IPS-18c (cell line): Measurements from ENCODE around the gene MEIS2.
"Not testable (repeated sequence)": the region's sequence is repeated elsewhere in the genome, so short reads cannot be mapped to it uniquely, and the experiment has no call there.

Source experiments
- H3K4me3 ChIP-seq: 2 replicates; pipeline ENCODE4 v1.7.0; 2013; ENCODE audit warnings: low read depth, mild to moderate bottlenecking, low read length, moderate library complexity; ENCODE audit not compliant: insufficient read depth
- H3K9me3 ChIP-seq: one replicate; pipeline ENCODE4 v1.6.1; 2013; ENCODE audit warnings: mild to moderate bottlenecking, low read length, moderate library complexity; ENCODE audit not compliant: control insufficient read depth, insufficient read depth

The MEIS2 gene

DNA sequence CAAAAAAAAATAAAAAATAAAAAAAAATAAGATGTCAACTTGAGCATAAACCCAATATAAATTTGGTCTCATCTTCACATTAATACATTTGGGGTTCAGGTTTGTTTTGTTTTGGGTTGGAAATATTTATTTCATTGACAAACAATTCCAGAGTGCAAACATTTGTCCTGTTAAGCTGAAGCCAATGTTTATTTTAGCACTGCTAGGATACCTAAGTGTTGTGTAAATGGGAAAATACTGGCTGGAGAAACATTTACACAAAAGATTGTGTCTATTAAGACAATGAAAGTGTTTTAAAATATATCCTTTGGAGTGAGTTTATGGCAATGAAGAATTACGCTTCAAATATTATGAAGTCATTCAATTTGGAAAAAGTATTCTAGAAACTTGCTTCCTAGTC, 91.1 kb downstream of the MEIS2 start:
- no peak overlapping the region for H3K4me3 ChIP-seq
- H3K9me3 ChIP-seq: no peaks in the 10 kb centered on the region

DNA sequence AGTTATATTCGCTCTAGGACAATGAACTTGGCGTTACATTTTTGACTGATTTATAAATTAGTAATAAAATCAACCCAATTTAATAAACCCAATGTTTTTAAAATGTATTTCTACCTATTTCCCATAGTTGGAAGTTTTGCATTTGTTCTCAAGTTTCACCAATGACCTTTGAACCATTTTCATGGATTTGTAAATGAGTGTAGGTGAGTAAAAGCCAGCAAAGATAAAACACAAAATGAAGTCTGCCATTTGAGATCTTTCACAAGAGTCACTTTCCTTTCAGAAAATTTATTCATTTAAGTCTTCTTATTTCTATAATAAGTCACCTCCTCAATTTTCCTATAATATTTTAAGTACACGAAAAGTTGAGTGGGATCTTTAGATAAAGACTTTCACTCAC, 92.1 kb downstream of the MEIS2 start:
- no peaks in the 10 kb centered on the region for H3K9me3 ChIP-seq
- H3K4me3 ChIP-seq: no peak overlapping the region

DNA sequence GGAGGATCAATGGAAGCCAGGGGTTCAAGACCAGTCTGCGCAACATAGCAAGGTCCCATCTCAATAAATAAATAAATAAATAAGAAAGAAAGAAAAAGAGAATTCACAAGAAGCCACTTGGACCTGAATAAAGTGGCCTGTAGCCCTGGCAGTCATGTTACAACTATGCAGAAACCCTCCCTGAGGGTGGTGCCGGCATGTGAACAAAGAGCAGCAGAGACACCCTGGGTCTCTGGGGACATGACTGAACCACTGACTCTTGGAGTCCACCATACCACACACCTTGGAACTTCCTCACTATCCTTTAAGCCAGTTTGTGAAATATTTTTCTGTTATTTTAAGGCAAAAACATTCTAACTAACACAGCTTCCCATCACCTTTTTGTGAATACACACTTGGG, 93.0 kb downstream of the MEIS2 start:
- H3K4me3 ChIP-seq: no peak overlapping the region

DNA sequence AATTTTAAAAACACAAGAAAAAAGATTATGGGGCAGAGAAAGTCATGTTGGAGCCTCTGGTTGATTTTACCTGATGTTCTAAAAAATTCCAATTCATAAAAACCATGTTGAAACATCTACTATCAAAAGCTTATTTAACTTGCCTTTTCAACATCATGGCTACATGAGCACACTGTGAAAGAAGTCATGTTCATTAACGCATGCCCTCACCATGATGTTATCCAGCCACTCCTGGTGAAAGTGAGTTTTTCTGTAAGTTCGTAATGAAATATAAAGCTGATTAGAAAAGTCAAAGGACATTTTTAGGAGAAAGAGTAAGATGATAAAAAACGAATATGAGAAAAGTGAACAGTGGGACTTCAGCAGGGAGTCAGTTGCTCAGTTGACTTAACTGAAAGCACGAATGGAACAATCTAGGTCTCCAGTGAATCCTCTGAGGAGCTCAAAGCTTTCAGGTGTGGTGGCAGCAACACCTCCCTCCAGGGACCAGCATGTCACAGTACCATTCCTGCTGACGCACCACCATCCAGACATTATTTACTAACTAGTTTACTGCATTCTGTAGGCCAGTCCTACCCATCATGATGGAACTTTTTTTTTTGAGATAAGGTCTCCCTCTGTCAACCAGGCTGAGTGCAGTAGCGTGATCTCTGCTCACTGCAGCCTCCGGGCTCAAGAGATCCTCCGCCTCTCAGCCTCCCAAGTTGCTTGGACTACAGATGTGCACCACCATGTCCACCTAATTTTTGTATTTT, 95.2 kb downstream of the MEIS2 start:
- H3K9me3 ChIP-seq: no peaks in the 10 kb centered on the region
- H3K4me3 ChIP-seq: no peak overlapping the region

More for the DNA sequence above, 93.0 kb downstream of the MEIS2 start:
- H3K9me3 ChIP-seq: no peaks in the 10 kb centered on the region

DNA sequence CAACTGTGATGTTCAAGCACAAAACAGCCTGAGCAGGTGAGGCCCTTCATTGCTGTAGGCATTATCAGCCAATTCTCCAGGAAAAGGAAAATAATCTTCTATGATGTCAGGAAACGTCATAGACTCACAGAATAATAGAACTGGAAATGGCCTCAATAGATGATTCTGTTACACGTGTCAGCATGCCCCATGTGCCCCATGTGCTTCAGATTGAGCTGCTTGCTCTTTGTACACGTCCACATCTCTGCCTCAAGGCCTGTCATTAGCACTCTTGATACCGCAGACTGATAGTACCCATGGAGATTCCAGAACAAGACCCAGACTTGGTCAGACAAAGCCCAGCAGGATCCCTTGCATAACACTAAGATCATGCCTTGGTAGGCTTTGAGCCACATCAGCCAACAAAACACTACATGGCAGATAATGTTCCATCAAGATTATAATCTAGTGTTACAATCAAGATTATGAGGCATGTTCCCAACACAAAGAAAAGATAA, 95.9 kb downstream of the MEIS2 start:
- H3K4me3 ChIP-seq: no peak overlapping the region

DNA sequence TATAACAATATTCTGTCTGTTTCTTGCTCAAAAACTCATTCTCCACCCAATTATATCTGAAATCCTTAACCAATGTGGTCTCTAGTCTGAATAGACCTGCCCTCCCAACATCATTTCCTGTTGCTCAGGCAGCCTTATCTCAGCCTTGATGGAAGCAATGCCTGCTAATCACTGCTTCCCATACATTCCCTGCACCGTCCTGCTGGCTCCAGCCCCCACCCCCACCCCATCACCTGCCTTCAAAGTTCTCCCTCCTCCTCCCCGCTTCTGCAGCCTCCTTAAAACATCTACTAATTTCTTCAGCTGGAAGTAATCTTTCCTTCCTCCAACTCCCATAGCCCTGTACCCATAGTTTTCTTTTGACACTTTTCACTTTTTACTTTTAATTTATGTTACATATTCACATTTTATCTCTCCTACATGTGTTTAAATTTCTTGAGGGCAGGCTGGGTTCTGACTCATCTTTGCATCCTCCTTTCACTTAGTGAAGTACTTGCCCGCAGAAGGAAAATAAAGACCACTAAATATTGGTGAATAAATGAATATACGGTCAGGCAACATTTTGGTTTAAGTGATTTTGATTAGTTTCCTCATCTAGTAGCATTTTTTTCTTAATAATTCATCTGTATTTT, 98.2 kb downstream of the MEIS2 start:
- Histone ChIP-seq H3K9me3 (no peaks in the 10 kb centered on the region), H3K4me3 (no peak overlapping the region)

More for the DNA sequence above, 95.9 kb downstream of the MEIS2 start:
- no peaks in the 10 kb centered on the region for H3K9me3 ChIP-seq

DNA sequence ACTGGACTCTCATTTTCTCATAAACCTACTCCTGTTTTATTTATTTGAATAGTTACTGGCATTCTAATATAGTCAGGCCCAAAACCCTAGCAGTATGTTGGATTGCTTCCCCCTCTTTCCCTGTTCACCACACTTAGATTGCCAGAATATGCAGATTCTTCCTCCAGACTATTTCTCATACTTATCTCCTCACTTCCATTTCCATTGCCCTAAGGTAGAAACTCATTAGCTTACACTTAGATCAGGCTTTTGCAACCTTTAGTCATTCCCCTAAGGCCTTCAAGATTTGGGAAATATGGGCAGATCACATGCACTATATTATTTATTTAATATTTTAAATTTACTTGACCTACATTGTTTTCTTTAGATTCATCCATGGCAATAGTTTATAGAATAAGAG, 98.9 kb downstream of the MEIS2 start:
- Histone ChIP-seq H3K4me3 (no peak overlapping the region), H3K9me3 (no peaks in the 10 kb centered on the region)

DNA sequence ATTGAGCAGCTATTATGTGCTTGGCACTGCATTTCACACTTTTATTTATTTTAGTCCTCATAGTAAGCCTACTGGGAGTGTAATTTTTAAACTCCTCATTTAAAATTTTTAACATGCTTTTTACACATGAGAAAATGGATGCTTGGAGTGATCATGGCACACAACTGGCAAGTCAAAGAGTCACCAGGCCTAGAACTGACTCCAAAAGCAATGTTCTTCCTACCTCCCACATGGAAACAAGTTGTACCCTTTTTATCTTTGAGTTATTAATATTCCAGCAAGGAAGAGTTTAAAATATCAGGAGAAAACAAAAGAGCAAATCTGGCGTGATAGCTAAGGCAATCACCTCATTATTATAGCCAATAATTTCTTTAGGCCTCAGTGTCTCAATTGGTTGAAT, 100.6 kb downstream of the MEIS2 start:
- Histone ChIP-seq H3K4me3 (no peak overlapping the region), H3K9me3 (no peaks in the 10 kb centered on the region)

DNA sequence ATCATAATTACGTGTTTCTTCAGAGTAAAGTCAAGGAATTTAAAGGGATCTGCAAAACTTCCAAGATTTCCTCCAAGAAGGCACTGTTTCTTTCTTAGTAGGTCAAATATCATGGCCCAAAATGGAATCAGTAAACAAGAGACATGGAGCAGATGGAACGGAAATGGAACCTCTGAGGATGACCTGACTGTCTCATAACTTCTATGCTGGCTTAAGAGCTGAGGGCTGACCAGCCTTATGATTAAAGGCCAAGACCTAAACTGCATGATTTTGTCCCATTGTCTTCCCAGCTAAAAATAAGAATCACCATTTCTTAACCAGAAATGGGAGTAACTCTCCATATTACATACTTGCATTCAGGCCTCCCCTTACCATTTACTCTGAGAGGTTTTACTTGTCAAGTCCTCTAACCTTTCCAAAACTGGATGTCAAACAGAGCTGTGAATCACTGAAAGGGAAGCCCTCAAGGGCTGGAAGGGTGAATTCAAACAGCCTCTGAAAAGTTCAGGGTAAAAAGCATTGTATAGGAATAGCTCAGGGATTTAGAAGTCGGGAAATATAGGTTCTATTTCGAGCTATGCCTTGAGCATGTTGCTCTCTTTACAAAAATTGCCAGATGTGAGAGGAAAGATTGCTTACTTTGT, 103.7 kb downstream of the MEIS2 start:
- H3K4me3 ChIP-seq: no peak overlapping the region
- H3K9me3 ChIP-seq: no peaks in the 10 kb centered on the region

DNA sequence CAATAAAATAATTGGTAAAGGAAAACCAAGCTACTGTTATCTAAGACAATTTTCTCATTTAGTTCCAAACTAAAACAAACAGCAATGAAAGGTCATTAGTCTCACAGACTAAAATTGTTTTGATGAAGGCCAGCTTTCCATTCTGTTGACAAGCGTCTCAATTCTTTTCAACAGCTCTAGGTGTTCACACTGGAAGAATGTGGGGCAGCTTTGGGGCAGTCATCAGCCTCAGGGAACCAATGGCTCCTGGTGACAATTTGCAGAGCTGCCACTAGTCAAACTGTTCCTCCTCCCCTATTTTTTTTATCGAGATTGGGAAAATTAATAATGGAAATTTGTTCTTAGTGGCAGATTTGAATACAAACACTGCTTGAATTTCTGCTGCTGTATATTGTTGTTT, 104.2 kb downstream of the MEIS2 start:
- Histone ChIP-seq H3K4me3 (no peak overlapping the region), H3K9me3 (no peaks in the 10 kb centered on the region)

DNA sequence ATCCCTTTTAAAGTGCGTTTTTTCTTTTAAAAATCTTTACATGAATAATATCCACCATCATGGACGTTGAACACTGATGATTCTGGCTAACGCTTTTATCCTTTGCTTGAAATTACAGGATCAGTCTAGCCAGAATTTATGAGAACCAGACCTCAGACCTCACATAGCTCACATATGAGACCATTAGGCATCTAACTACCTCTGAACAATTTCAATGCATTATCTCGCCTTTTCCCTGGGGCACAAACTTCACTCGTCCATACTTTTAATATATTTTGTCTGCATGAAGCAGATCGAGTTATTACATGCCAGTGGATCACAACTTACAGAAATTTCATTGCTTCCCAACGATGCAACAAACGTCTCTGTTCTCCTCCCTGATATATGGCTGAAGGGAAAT, 105.6 kb downstream of the MEIS2 start:
- Histone ChIP-seq H3K9me3 (no peaks in the 10 kb centered on the region), H3K4me3 (no peak overlapping the region)

DNA sequence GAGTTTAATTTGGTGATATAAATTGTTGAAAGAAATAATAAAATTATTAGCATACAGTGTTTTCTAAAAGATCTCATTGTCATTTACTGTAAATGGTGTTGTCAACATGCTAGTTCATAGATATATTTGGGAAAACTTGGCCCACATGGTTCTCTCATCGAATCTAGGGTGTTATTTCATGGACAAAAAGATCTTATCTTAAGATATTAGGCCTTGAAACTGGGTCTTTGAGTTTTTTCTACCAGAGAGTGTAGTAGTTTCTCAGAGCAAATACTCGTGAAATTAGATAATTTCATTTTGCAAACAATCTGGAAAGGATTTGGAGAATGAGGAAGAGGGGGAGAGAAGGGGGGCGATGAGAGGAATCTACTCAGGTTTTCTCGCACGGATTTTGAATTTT, 107.9 kb downstream of the MEIS2 start:
- Histone ChIP-seq H3K9me3 (no peaks in the 10 kb centered on the region), H3K4me3 (no peak overlapping the region)

DNA sequence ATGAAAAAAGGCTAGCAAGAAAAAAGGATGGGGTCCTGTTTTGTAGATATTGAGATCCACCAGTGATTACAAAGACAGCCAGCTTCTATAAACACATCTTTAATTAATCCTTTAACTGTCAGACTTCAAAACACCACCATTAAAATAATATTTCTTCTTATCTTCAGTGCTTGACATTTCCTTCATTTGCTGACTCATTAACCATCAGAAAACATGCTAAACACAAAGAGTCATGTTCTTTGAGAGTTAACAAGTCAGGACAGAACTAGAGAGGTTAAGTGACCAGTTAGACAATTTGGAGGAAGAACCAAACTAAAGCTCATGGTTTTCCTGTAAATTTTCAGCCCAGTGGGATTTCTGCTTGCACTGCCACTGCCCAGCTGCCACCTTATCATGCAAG, 111.4 kb downstream of the MEIS2 start:
- H3K4me3 ChIP-seq: no peak overlapping the region
- no peaks in the 10 kb centered on the region for H3K9me3 ChIP-seq

DNA sequence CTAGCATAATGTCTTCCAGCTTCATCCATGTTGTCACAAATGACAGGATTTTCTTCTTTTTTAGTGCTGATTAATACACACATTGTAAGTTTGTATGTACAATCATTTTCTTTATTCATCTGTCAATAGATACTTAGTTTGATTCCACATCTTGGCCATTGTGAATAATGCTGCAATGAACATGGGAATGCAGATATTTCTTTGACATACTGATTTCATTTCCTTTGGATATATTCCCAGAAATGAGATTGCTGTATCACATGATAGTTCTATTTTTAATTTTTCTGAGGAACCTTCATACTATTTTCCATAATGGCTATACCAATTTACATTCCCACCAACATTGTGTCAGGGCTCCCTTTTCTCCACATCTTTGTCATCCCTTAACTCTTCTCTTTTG, 117.9 kb downstream of the MEIS2 start:
- Histone ChIP-seq H3K4me3 (no peak overlapping the region), H3K9me3 (no peaks in the 10 kb centered on the region)

DNA sequence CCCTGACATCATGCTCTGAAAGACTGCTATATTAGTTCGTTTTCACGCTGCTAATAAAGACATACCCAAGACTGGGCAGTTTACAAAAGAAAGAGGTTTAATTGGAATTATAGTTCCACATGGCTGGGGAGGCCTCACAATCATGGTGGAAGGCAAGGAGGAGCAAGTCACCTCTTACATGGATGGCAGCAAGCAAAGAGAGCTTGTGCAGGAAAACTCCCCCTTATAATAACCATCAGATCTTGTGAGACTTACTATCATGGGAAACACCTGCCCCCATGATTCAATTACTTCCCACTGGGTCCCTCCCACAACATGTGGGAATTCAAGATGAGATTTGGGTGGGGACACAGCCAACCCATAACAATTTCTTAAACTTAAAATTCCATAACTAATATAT, 120.1 kb downstream of the MEIS2 start:
- H3K4me3 ChIP-seq, H3K9me3 ChIP-seq: not testable (repeated sequence)

DNA sequence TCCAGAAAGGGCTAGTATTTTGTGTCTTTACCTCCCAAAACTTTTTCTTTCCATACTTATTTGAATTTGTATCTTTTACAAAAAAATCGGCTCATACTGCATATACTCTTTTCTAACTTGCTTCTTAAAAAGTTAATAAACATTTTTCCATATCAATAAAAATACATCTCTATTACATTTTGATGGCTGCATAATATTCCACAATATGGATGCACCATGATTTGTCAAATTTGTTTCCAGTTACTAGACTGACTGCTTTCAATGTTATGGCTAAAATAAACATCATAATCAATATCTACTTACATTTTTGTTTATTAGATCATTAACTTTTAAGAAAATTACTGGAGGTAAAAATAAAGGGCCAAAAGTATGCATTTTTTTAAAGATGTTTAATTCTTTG, 121.7 kb downstream of the MEIS2 start:
- H3K4me3 ChIP-seq: no peak overlapping the region
- H3K9me3 ChIP-seq: no peaks in the 10 kb centered on the region

DNA sequence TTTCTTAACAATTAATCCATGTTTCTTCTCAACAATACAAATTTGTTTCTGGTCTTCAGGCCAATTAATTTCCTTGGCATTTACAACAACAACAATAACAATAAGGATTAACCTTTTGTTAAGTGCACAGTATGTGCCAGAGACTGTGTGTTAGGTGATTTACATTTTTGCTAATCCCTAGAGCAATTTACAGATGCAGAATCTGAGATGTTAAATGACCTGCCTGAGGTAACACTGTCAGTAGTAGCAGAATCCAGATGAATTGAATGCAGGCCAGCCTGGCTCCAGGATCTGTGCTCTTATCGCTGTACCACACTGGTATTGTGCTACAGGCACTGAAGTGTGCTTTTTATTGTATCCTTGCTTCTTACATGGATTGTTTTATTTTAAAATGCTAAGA, 122.2 kb downstream of the MEIS2 start:
- no peak overlapping the region for H3K4me3 ChIP-seq

DNA sequence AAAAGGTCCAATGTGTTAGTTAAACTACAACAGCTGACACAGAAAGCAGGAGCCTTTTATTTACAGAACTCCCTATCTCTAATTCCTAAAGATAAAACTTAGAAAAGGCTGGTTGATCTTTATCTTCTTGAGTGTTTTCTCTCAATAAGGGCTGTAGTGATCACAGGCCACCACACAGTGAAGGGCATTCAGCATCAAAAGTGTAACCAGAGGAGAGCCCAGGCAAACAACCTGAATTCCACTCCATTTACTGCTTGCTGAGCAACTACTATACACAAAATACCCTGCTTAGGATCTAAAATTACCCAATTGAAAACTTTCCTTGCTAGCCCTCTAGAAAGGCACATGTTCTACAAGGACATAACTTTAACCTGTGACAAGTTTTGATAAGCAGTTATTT, 122.7 kb downstream of the MEIS2 start:
- H3K9me3 ChIP-seq: no peaks in the 10 kb centered on the region
- H3K4me3 ChIP-seq: no peak overlapping the region

More for the DNA sequence above, 122.2 kb downstream of the MEIS2 start:
- H3K9me3 ChIP-seq: no peaks in the 10 kb centered on the region
